ENCODE results near the gene C18orf63.

DNA sequence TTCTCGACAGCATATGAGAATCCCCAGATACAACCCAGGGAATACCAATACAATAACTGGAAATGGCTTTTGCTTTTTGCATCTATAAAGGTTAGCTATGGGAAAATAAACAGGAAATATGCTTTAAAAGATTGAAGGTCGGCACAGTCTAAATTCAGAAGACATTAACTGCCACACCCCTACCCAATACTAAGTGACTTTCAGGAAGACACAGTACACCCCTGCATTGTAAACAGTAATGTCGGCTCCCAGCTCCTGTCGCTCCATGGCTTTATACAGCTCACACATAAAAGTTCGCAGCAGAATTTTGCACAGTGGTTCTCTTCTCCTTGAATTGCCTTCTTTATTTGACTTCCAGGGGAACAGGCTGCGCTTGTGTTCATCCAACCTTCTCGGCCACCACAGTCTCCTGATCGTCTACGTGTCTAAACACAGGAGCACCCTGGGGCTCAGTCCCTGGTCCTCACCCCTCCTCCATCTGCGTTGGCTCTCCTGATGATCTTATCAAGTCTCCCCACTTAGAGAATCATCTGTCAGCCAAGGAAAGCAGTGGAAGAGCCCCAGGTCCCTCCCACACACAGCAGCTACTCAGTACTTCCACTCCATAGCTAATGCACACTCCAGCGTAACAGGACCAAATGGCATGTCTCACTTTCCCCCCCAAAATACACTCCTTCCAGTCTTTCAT, 46.6 kb upstream of the C18orf63 start:
- TF ChIP-seq CTCF (IDR thresholded peaks at IDR 0.05; ENCODE audit: insufficient read depth, low read length, poor library complexity, severe bottlenecking), result no peak
- no peak for TF ChIP-seq EZH2phosphoT487 (conservative IDR thresholded peaks at IDR 0.05; ENCODE audit: low read length)

All from SU-DHL-6 (cell line).